Suprapubic skin (tissue), 4 donors: Measurements from ENCODE around the gene DIPK1A. TPM values are rescaled to one million over a fixed set of nuclear protein-coding genes. Genes with fewer than 3 reads are reported as not detected.

ENCODE experiments used
- DNase-seq, 2 donors: peaks; one replicate each; pipeline ENCODE4 v3.0.0-alpha.2; 2019; ENCODE audit warnings: low spot score in 2 of 2
- H3K27ac ChIP-seq: fragments of 200-600 bp; sonication (generic); one replicate; pipeline ENCODE4 v1.5.1; 2019
- H3K27me3 ChIP-seq: fragments of 200-600 bp; sonication (generic); one replicate; pipeline ENCODE4 v1.5.1; 2019
- H3K36me3 ChIP-seq: fragments of 200-600 bp; sonication (generic); one replicate; pipeline ENCODE4 v1.5.1; 2019
- H3K4me1 ChIP-seq: fragments of 200-600 bp; sonication (generic); one replicate; pipeline ENCODE4 v1.5.1; 2019
- H3K4me3 ChIP-seq: fragments of 200-600 bp; sonication (generic); one replicate; pipeline ENCODE4 v1.5.1; 2019; ENCODE audit warnings: mild to moderate bottlenecking
- H3K9me3 ChIP-seq: fragments of 200-600 bp; sonication (generic); one replicate; pipeline ENCODE4 v1.5.1; 2019
- CTCF ChIP-seq, 2 donors: fragments of 200-600 bp in 1 of 2; fragments of 450-650 bp in 1 of 2; sonication (generic) in 1 of 2; IDR thresholded peaks; one replicate each; pipeline ENCODE4 v1.5.1; 2016 to 2019; ENCODE audit warnings: antibody characterized with exemption in 2 of 2, mild to moderate bottlenecking in 1 of 2, moderate library complexity in 1 of 2
- EP300 ChIP-seq: sonication (generic); formaldehyde crosslinking; IDR thresholded peaks from one replicate; pipeline ENCODE4 v1.6.1; 2017; ENCODE audit warnings: antibody characterized with exemption
- POLR2A ChIP-seq, 2 donors: fragments of 450-650 bp; IDR thresholded peaks; one replicate each; pipeline ENCODE4 v1.6.1; 2017; ENCODE audit warnings: antibody characterized with exemption in 2 of 2, mild to moderate bottlenecking in 2 of 2, moderate library complexity in 2 of 2
- POLR2AphosphoS5 ChIP-seq, 3 donors: sonication (generic); formaldehyde crosslinking; IDR thresholded peaks; one replicate each; pipeline ENCODE4 v1.6.1; 2017; ENCODE audit warnings: antibody characterized with exemption in 3 of 3
- WGBS: methylation state at CpG from one replicate; pipeline ENCODE4 v1.1.5; 2018; 5-methylcytosine and 5-hydroxymethylcytosine counted together
- total RNA-seq, 4 donors: library from RNA; depleted of rRNA; stranded (reverse); fragments of >200 nt; gene quantifications; one replicate each; pipeline ENCODE4 v1.1.0, GENCODE V29; 2016

DIPK1A gene
- total RNA-seq, 4 donors from 2014 or later = 3.3 to 7.8 (median 5.3) TPM

DNA sequence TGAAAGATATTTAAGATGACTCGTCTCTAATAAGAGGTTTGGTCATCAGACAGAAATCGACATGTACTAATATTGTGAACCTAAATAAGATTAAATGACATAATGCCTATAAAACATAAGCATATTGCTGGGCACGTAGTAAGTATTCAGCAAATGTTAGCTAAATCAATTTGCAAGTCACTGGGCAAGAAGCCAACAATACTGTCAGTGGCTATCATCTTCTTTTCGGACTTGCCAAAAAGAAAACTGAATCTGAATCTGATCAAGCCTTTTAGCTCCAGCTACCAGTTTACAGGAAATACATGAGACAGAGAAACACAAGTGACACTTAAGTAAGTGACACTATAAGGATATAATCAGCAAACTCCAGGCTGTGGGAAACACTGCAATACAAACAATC, 83.5 kb downstream of the DIPK1A start:
- H3K4me1 ChIP-seq = peaks cover 4% of the 10 kb centered on the region
- TF ChIP-seq EP300 (no peak), POLR2A (IDR thresholded peaks at IDR 0.05) (no peak), POLR2AphosphoS5 (IDR thresholded peaks at IDR 0.05) (no peak), CTCF (IDR thresholded peaks at IDR 0.05) (no peak)
- no peaks in the 10 kb centered on the region for H3K9me3 ChIP-seq
- WGBS = 70% methylated on average over 4 of the region's 4 CpGs
- no peak overlapping the region for H3K4me3 ChIP-seq
- no peaks in the 10 kb centered on the region for H3K36me3 ChIP-seq
- DNase-seq = no peak
- no peak overlapping the region for H3K27ac ChIP-seq
- no peaks in the 10 kb centered on the region for H3K27me3 ChIP-seq

DNA sequence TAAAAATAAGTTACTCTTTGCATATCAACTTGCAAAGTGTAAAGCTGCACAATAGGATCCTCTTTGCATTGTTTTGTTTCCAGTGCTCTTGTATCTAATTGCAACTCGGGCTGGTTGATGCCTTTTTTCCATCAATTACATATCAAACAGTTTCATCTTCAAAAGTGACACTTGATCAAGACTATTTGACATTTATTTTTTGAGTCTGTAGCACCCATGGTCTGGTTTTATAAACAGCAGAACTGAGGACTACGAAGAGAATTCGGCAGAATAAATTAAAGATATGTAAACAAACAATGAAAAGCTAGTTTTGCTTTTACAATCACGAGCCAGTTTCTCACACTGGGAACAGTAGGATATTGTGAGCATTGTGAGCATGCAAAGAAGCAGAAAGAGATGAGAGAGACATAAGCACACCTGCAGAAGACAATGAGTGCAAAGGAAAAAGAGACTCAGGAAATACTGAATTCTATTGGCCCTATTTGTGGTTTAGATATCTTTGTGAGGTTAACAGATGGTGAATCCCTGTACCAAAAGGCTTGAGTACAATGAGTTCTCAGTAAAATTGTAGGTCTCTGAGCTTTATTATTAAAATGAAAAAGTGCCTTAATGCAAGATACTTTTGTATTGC, 84.1 kb downstream of the DIPK1A start:
- Histone ChIP-seq H3K36me3 (no peaks in the 10 kb centered on the region), H3K27ac (no peak overlapping the region), H3K27me3 (no peaks in the 10 kb centered on the region), H3K4me1 (peaks cover 4% of the 10 kb centered on the region), H3K9me3 (no peaks in the 10 kb centered on the region), H3K4me3 (no peak overlapping the region)
- TF ChIP-seq POLR2A (IDR thresholded peaks at IDR 0.05) (no peak), POLR2AphosphoS5 (IDR thresholded peaks at IDR 0.05) (no peak)
- DNase-seq = no peak
- 67% methylated on average over 4 of the region's 4 CpGs for WGBS

- no peaks in the 10 kb centered on the region for H3K27me3 ChIP-seq
- H3K9me3 ChIP-seq = no peaks in the 10 kb centered on the region
- TF ChIP-seq POLR2A (IDR thresholded peaks at IDR 0.05) (no peak), POLR2AphosphoS5 (IDR thresholded peaks at IDR 0.05) (no peak), EP300 (no peak), CTCF (IDR thresholded peaks at IDR 0.05) (no peak)
- no peak for DNase-seq
- WGBS = 86% methylated on average over 4 of the region's 4 CpGs
- H3K4me1 ChIP-seq = peaks cover 4% of the 10 kb centered on the region
- H3K4me3 ChIP-seq = no peak overlapping the region
- no peaks in the 10 kb centered on the region for H3K36me3 ChIP-seq
- no peak overlapping the region for H3K27ac ChIP-seq
These were observed 84.9 kb downstream of the DIPK1A start for GRCh38 chr1:92876351-92876750.

GRCh38 chr1:92874987-92875386, 86.3 kb downstream of the DIPK1A start:
- no peak for DNase-seq
- 65% methylated on average over 2 of the region's 2 CpGs for WGBS
- Histone ChIP-seq H3K9me3 (no peaks in the 10 kb centered on the region), H3K36me3 (no peaks in the 10 kb centered on the region), H3K4me3 (no peak overlapping the region), H3K27ac (no peak overlapping the region), H3K27me3 (no peaks in the 10 kb centered on the region), H3K4me1 (peaks cover 4% of the 10 kb centered on the region)
- TF ChIP-seq POLR2AphosphoS5 (IDR thresholded peaks at IDR 0.05) (no peak), EP300 (no peak), CTCF (IDR thresholded peaks at IDR 0.05) (no peak), POLR2A (IDR thresholded peaks at IDR 0.05) (no peak)

GRCh38 chr1:92872719-92873118, 88.5 kb downstream of the DIPK1A start:
- no peaks in the 10 kb centered on the region for H3K27me3 ChIP-seq
- WGBS = 73% methylated on average over 2 of the region's 2 CpGs
- no peak overlapping the region for H3K4me3 ChIP-seq
- H3K27ac ChIP-seq = no peak overlapping the region
- no peak for DNase-seq
- H3K36me3 ChIP-seq = no peaks in the 10 kb centered on the region
- no peaks in the 10 kb centered on the region for H3K9me3 ChIP-seq
- no peak for TF ChIP-seq EP300
- TF ChIP-seq CTCF (IDR thresholded peaks at IDR 0.05) = no peak
- no peak for TF ChIP-seq POLR2A (IDR thresholded peaks at IDR 0.05)
- TF ChIP-seq POLR2AphosphoS5 (IDR thresholded peaks at IDR 0.05) = no peak
- peaks cover 2% of the 10 kb centered on the region for H3K4me1 ChIP-seq

GRCh38 chr1:92870591-92870990, 90.7 kb downstream of the DIPK1A start:
- Histone ChIP-seq H3K36me3 (no peaks in the 10 kb centered on the region), H3K9me3 (no peaks in the 10 kb centered on the region), H3K4me3 (no peak overlapping the region), H3K27ac (no peak overlapping the region), H3K27me3 (no peaks in the 10 kb centered on the region), H3K4me1 (no peaks in the 10 kb centered on the region)
- TF ChIP-seq POLR2AphosphoS5 (IDR thresholded peaks at IDR 0.05) (no peak), EP300 (no peak), POLR2A (IDR thresholded peaks at IDR 0.05) (no peak), CTCF (IDR thresholded peaks at IDR 0.05) (no peak)
- 88% methylated on average over 2 of the region's 2 CpGs for WGBS
- no peak for DNase-seq
